Amniotic epithelial cell (primary cell): ENCODE measurements around the gene CSNK1D.

Experiments used
- DNase-seq: peaks from one replicate; pipeline ENCODE4 v3.0.0-alpha.2; 2010; ENCODE audit warnings: low read depth

The CSNK1D gene

DNA sequence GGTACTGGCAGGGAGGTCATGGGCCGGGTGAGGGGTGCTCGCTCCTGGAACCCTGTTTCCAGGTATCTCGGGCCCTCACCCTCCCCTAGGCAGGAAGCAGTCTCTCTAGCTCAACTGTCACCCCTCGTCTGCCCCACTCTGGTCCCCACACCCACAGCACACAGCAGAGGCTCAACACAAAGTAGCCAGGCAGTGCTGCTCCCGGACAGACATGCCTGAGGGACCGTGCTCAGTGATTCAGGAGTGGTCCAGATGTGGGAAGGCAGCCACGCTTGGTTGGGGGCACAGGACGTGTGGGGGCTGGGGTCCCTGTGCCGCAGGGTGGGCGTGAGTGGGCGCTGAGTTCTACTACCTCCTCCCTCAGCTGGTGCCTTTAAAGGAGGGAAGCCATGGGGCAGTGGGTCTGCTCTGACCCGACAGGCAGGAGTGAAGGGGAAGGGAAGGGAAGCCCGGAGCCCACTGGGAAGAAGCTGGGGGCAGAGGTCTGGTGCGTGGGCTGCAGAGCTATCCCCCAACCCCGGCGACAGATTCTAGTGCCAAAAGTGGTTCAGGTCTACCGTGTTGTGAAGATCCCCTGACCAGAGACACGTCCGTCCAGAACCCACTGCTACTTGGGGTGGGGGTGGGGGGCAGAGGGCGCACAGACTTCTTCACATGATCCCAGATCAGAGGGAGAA is 32.9 kb downstream of the CSNK1D start:
- no peak for DNase-seq

- peak; percentile 28 for DNase-seq
These were observed 33.5 kb downstream of the CSNK1D start for GRCh38 chr17:82239926-82240505.

GRCh38 chr17:82239401-82239925 is 34.0 kb downstream of the CSNK1D start:
- peak; percentile 25 for DNase-seq

- DNase-seq: peak; percentile 90
These were observed 34.9 kb downstream of the CSNK1D start for GRCh38 chr17:82238472-82239201.

GRCh38 chr17:82237746-82238471 is 35.6 kb downstream of the CSNK1D start:
- DNase-seq: peak; percentile 19

DNA sequence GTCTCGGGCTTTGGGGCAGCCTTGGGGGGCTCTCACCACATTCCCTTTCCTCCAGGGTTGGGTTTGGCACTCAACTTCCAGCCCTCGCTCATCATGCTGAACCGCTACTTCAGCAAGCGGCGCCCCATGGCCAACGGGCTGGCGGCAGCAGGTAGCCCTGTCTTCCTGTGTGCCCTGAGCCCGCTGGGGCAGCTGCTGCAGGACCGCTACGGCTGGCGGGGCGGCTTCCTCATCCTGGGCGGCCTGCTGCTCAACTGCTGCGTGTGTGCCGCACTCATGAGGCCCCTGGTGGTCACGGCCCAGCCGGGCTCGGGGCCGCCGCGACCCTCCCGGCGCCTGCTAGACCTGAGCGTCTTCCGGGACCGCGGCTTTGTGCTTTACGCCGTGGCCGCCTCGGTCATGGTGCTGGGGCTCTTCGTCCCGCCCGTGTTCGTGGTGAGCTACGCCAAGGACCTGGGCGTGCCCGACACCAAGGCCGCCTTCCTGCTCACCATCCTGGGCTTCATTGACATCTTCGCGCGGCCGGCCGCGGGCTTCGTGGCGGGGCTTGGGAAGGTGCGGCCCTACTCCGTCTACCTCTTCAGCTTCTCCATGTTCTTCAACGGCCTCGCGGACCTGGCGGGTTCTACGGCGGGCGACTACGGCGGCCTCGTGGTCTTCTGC is 36.3 kb downstream of the CSNK1D start:
- DNase-seq: peak; percentile 33

GRCh38 chr17:82236142-82236971 is 37.1 kb downstream of the CSNK1D start:
- DNase-seq: peak; percentile 52

- DNase-seq: peak; percentile 68
These were observed 37.7 kb downstream of the CSNK1D start for GRCh38 chr17:82235775-82236141.

GRCh38 chr17:82235056-82235774 is 38.3 kb downstream of the CSNK1D start:
- no peak for DNase-seq

GRCh38 chr17:82234211-82235055 is 39.1 kb downstream of the CSNK1D start:
- peak; percentile 49 for DNase-seq

GRCh38 chr17:82232876-82233785 is 40.4 kb downstream of the CSNK1D start:
- no peak for DNase-seq

DNA sequence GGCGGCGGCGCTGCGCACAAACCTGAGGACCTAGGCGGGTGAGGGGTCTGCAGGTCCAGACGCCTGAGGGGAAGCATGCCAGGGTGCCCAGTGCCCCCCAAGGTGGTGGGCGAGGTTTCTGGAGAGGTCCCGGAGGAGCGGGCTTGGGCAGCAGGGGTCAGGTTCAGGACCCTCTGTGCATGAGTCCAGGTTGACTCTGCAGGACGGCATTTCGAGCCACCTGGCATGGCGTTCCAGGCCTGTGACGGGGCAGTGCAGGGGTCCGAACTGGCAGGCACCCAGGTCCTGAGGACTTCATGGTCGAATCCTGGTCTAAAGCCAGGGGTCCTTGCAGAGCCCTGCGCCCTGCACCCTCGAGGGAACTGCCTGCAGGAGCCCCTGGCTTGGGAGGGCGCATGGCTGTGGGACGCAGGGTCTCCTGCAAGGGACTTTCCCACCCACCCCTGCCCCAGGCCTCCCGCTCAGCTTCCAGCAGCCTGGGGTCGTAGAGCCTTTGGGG is 41.1 kb downstream of the CSNK1D start:
- no peak for DNase-seq

DNA sequence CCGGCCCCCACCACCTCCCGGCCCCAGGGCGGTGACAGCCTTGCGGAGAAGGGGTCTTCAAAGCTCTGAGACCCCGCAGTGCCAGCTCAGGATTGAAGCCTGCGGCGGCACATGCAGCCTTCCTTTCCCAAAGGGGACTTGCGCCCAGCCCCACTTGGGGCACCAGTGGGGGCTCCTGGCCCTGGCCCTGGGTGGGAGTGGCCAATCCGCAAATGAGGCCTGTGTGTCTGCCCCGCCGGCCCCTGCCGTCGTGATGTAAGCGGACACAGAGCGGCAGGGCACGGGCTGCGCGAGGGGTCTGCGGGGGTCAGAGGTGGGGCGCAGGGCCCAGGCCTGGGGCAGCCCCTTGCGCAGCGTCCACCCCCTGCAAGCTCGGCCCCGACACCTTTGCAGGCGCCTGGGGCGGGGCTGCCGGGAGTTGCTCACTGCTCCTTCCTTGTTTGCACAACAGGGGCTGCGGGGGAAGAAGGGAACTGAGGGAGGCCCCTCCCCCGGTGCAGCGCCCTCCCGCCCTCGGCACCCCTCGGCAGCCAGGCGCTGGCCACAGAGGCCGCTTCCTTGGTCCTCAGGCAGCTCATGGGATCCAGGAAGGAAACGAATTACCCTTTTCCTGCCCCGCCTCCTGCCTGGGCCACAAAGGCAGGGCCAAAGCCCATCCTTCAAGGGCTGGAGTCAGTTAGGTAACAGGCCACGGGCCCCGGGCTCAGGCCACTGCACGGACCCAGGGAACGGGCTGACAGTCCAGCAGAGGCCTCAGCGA is 41.8 kb downstream of the CSNK1D start:
- peak; percentile 87 for DNase-seq

DNA sequence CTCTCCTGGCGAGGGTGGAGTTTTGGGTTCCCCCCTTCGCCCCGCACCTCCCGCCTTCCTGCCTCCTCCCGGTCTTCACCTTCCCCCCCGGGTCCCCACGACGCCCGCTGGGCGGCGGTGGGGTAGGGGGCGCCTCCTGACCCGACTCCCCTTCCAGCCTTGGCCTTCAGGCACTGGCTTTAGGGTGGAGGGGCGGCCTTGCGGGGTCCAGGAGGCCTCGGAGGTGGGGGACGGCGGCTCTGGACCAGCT is 42.3 kb downstream of the CSNK1D start:
- DNase-seq: no peak

DNA sequence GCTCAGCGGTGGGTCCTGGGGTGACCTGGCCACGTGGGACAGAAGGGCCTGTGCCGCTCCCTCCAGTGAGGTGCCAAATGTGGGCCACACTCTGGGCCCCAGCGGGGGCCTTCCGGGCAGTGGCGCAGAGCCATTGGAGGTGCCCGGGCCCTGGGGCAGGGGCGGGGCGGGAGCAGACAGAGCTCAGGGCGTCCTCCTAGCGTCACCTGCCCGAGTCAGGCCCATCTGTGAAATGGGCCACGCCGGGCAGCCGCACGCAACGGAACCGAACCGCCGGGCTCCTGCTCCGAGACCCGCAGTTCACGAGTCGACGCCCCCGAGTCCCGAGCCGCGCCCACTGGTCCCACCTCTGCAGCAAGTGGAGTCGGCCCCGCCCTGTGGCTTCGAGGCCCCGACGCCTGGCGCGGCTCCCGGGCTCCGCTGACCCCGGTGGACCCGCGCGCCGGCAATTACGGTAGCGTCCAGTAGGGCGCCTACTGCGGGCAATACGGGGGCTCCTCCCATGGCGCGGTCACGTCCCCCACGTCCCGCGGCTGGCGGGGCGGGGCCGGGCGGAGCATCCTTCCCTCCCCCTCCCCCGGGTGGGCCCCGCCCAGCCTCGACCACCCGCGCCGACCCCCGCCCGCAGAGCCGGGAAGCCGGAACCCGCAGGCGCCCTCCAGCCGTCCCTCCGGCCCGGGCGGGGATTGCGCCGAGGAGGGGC is 42.7 kb downstream of the CSNK1D start:
- DNase-seq: peak; percentile 82

DNA sequence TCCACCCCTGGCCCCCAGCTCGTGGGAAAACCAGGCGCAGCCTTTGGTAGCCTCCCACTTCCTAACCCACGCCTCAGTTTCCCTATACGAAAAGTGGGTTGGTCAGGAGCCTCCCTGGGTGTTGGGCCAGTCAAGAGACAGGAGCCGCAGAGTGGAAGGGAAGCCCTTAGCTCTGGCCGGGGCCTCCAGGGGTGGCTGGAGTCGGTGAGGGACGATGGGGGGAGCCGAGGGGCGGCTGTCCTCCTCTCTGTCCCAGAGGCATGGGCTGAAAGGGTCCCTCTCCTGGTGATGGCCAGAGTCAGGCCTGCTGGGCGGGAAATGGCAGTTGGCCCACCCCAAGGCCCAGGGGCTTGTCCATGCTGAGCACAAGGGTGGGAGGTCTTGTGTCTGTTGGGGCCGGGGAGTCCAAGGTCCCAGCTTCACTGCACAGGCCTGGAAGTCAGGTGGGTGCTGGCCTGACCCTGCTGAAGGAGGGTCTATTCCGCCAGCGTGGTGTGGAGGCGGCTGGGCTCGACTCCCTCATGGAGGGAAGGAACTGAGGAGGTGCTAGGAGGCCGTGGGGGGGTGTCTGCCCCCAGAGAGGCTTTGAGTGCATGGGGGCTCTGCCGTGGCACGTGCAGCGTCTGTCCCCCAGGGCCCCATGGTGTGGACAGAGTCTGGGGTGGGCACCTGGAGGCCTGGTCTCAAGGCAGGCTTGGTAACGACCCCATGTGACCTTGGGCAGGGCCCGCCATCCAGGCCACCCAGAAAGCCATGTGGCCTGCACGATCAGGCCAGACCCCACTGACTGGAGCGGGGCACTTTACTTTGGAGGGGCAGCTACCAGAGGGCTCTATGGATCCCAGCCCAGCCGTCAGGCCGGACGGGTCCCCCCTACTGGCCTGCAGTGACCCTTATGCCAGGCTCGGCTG is 43.5 kb downstream of the CSNK1D start:
- DNase-seq: no peak
